ENCODE results near the gene POT1.

GRCh38 chr7:124887247-124887646, 42.4 kb downstream of the POT1 start:
- TF ChIP-seq ZFX (IDR thresholded peaks at IDR 0.05) (no peak), CTCF (conservative IDR thresholded peaks at IDR 0.05) (no peak)

Measured in C4-2B (cell line).